HG03045 (cell line): ENCODE results near the gene ATP6V1E1.

Experiments
- ATAC-seq: cut with Tn5 transposase; IDR thresholded peaks from one replicate; pipeline ENCODE4 v1.9.1; 2021; ENCODE audit warnings: mild to moderate bottlenecking, moderate library complexity; ENCODE audit not compliant: unreplicated experiment

The ATP6V1E1 gene

DNA sequence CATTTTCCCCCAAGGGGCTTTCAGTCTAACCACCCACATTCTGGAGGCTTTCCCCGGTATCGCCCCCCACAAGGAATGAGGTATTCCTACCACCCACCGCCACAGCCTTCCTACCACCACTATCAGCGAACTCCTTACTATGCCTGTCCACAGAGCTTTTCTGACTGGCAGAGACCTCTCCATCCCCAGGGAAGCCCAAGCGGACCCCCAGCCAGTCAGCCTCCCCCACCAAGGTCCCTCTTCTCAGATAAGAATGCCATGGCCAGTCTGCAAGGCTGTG is 79.9 kb downstream of the ATP6V1E1 start:
- ATAC-seq = no peak

DNA sequence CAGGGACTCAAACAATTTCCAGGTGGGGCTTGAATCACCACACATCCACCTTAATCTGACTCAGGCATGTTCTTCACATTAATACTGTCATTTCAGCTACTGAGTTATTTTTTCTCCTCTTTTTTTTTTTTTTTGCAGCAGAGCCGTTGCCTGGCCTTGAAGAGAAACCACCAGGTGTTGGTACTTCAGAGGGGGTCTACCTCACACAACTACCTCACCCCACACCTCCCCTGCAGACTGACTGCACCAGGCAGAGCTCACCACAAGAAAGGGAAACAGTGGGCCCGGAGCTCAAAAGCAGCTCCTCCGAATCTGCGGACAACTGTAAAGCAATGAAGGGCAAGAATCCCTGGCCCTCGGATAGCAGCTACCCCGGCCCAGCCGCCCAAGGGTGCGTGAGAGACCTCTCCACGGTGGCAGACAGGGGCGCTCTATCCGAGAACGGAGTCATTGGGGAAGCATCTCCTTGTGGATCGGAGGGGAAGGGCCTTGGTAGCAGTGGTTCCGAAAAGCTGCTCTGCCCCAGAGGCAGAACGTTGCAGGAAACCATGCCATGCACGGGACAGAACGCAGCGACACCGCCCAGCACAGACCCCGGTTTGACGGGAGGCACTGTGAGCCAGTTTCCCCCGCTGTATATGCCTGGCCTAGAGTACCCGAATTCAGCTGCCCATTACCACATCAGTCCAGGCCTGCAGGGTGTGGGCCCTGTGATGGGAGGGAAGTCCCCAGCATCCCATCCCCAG is 80.4 kb downstream of the ATP6V1E1 start:
- ATAC-seq = no peak

DNA sequence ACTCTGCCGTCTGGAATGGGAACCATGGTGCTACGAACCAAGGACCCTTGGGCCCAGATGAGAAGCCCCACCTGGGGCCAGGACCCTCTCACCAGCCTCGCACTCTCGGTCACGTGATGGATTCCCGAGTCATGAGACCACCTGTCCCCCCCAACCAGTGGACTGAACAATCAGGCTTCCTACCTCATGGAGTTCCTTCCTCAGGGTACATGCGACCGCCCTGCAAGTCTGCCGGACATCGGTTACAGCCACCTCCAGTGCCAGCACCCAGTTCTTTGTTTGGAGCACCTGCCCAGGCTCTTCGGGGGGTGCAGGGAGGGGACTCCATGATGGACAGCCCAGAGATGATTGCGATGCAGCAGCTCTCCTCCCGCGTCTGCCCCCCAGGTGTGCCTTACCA is 86.1 kb downstream of the ATP6V1E1 start:
- no peak for ATAC-seq
